GM12878 (cell line): ENCODE measurements around the gene DCAF4. TPM values are rescaled to one million over a fixed set of nuclear protein-coding genes. Genes with fewer than 3 reads are reported as not detected.

Experiments
- ATAC-seq: fragments of 200-7000 bp; cut with Tn5 transposase; 3 replicates; pipeline ENCODE4 v1.9.1; 2020; ENCODE audit warnings: mild to moderate bottlenecking, moderate library complexity
- BruUV-seq: library from RNA; stranded (reverse); fragments of 400-500 nt; replicated peaks from 2 replicates; lab custom pipeline; 2021; lab: Mats Ljungman, UMichigan
- CTCF ChIA-PET: fragments of 300-600 bp; sonication (Branson Sonifier 250); formaldehyde crosslinking; extraction: SDS; loops from one replicate; lab custom pipeline; 2021; ENCODE audit warnings: inconsistent platforms; lab: Yijun Ruan, JAX
- POLR2A ChIA-PET: fragments of 350-600 bp; formaldehyde crosslinking; extraction: SDS; loops from one replicate; lab custom pipeline; 2021; ENCODE audit warnings: inconsistent platforms; lab: Charles Lee
- RAD21 ChIA-PET: fragments of 300-600 bp; sonication (Branson Sonifier 250); formaldehyde crosslinking; loops from one replicate; lab custom pipeline; 2023; ENCODE audit warnings: antibody characterized with exemption; ENCODE audit not compliant: unreplicated experiment; lab: Charles Lee
- SMC1A ChIA-PET: fragments of 300-600 bp; sonication (Branson Sonifier 250); formaldehyde crosslinking; loops from one replicate; lab custom pipeline; 2023; ENCODE audit not compliant: unreplicated experiment, uncharacterized antibody; lab: Charles Lee
- DNase-seq: peaks from one replicate; pipeline ENCODE4 v3.0.0-alpha.2; 2011; ENCODE audit warnings: low read depth, low spot score
- FAIRE-seq: peaks from 3 replicates; lab custom pipeline; 2011; peaks lifted over from hg19 to GRCh38; lab: Jason Lieb, UNC
- H2AFZ ChIP-seq: 2 replicates; pipeline ENCODE4 v1.6.0; 2011; ENCODE audit warnings: low read depth, low read length, control low read depth; ENCODE audit not compliant: control insufficient read depth
- H3K27ac ChIP-seq: 2 replicates; pipeline ENCODE4 v1.5.1; 2011; ENCODE audit warnings: control low read depth; ENCODE audit not compliant: control insufficient read depth, insufficient read depth
- H3K27me3 ChIP-seq, 2 experiments: replicated peaks in 1 of 2; 2 replicates each; pipeline versions ENCODE4 v1.6.0 to v1.6.1; 2011; ENCODE audit warnings: low read length in 1 of 2; ENCODE audit not compliant: control insufficient read depth in 2 of 2, insufficient read depth in 2 of 2
- H3K36me3 ChIP-seq, 2 experiments: 2 replicates each; pipeline ENCODE4 v1.5.1; 2011; ENCODE audit warnings: low read length in 1 of 2; ENCODE audit not compliant: control insufficient read depth in 2 of 2, insufficient read depth in 2 of 2
- H3K4me1 ChIP-seq: 2 replicates; pipeline ENCODE4 v1.6.1; 2011; ENCODE audit warnings: mild to moderate bottlenecking, low read length, moderate library complexity, mixed read lengths; ENCODE audit not compliant: control insufficient read depth, insufficient read depth
- H3K4me2 ChIP-seq: 2 replicates; pipeline ENCODE4 v1.6.0; 2011; ENCODE audit warnings: control low read depth; ENCODE audit not compliant: control insufficient read depth, insufficient read depth
- H3K4me3 ChIP-seq: fragments of 200-600 bp; sonication (generic); 2 replicates; pipeline ENCODE4 v1.5.1; 2016
- H3K79me2 ChIP-seq: 2 replicates; pipeline ENCODE4 v1.6.0; 2011; ENCODE audit warnings: low read length; ENCODE audit not compliant: control insufficient read depth, insufficient read depth
- H3K9ac ChIP-seq: 2 replicates; pipeline ENCODE4 v1.8.0; 2011; ENCODE audit warnings: low read length, control low read depth, mixed read lengths; ENCODE audit not compliant: control insufficient read depth, insufficient read depth
- H3K9me3 ChIP-seq: replicated peaks from 3 replicates; pipeline ENCODE4 v1.5.1; 2011; ENCODE audit warnings: mild to moderate bottlenecking, low read length; ENCODE audit not compliant: control insufficient read depth, insufficient read depth
- H4K20me1 ChIP-seq: 2 replicates; pipeline ENCODE4 v1.6.0; 2011; ENCODE audit not compliant: control insufficient read depth, insufficient read depth
- CEBPB ChIP-seq, 2 experiments: fragments of 150-350 bp in 1 of 2; IDR thresholded peaks; 2 replicates each; pipeline ENCODE4 v1.6.1; 2012 to 2014; ENCODE audit warnings: low read depth in 2 of 2, low read length in 2 of 2, borderline replicate concordance in 1 of 2, inconsistent platforms in 1 of 2
- EGR1 ChIP-seq, 2 experiments: IDR thresholded peaks; 1 replicate in 1 of 2; 2 replicates in 1 of 2; pipeline ENCODE4 v1.6.1; 2011 to 2012; ENCODE audit warnings: low read depth in 2 of 2, low read length in 2 of 2, borderline replicate concordance in 1 of 2, mild to moderate bottlenecking in 1 of 2, moderate library complexity in 1 of 2
- IKZF2 ChIP-seq, 2 experiments: fragments of 450-650 bp; IDR thresholded peaks; 2 replicates each; pipeline ENCODE4 v1.6.1; 2017; ENCODE audit warnings: mild to moderate bottlenecking in 2 of 2, moderate library complexity in 2 of 2
- IRF3 ChIP-seq: fragments of 450-650 bp; IDR thresholded peaks from 2 replicates; pipeline ENCODE4 v1.6.1; 2014; ENCODE audit warnings: mild to moderate bottlenecking
- KDM1A ChIP-seq: fragments of 200-600 bp; sonication (generic); IDR thresholded peaks from 2 replicates; pipeline ENCODE4 v1.6.1; 2016; ENCODE audit warnings: borderline replicate concordance
- NR2C2 ChIP-seq: IDR thresholded peaks from 2 replicates; pipeline ENCODE4 v1.6.1; 2011; ENCODE audit warnings: borderline replicate concordance, low read depth; ENCODE audit not compliant: control insufficient read depth, insufficient read length
- POU2F2 ChIP-seq: IDR thresholded peaks from 3 replicates; pipeline ENCODE4 v1.6.1; 2011; ENCODE audit warnings: low read depth, mild to moderate bottlenecking, low read length, borderline replicate concordance
- SMARCA5 ChIP-seq: fragments of 450-650 bp; IDR thresholded peaks from 2 replicates; pipeline ENCODE4 v1.6.1; 2017; ENCODE audit warnings: mild to moderate bottlenecking
- YY1 ChIP-seq: IDR thresholded peaks from 2 replicates; pipeline ENCODE4 v1.6.1; 2011; ENCODE audit warnings: low read depth, mild to moderate bottlenecking, low read length
- WGBS: methylation state at CpG from one replicate; pipeline ENCODE4 v1.1.6; 2016; ENCODE audit warnings: low lambda C conversion rate; ENCODE audit not compliant: insufficient replicate concordance, insufficient coverage; ENCODE audit errors: missing lambda C conversion rate; 5-methylcytosine and 5-hydroxymethylcytosine counted together
- in situ Hi-C: fragments of 300-500 bp; cut with MboI; formaldehyde crosslinking; loops from 9 replicates; pipeline ENCODE4 v1.14.3; 2018; ENCODE audit warnings: mixed read lengths
- intact Hi-C: fragments of 100-400 bp; cut with micrococcal nuclease; formaldehyde crosslinking; loops from one replicate; pipeline ENCODE4 v1.14.2; 2022; ENCODE audit not compliant: unreplicated experiment
- polyA plus RNA-seq, 11 experiments: library from polyadenylated mRNA; depleted of rRNA in 4 of 11; unstranded in 6 of 11; stranded (reverse) in 5 of 11; fragments of >200 nt; fragmentation: Nextera tagmentation in 4 of 11; fragmentation: Illumina TruSeq in 1 of 11; extraction: Ambion mirVana in 4 of 11; extraction: Trizol in 1 of 11; gene quantifications; 1 replicate in 1 of 11; 2 replicates in 10 of 11; pipeline versions ENCODE4 v1.2.1 to v1.2.3, GENCODE V29; 2011 to 2016; ENCODE audit warnings: inconsistent platforms in 2 of 11, missing spikeins in 2 of 11, low read depth in 1 of 11
- total RNA-seq, 4 experiments: library from RNA; depleted of rRNA in 3 of 4; stranded (reverse); fragments of >200 nt in 3 of 4; fragmentation: Illumina TruSeq in 1 of 4; extraction: Trizol in 1 of 4; gene quantifications; 2 replicates each; pipeline versions ENCODE4 v1.2.1 to v1.2.3, GENCODE V29; 2013 to 2021
- TF ChIP-seq, protein P1 (sequence below): fragments of 450-650 bp; IDR thresholded peaks from 2 replicates; pipeline ENCODE4 v1.6.1; 2018; ENCODE audit warnings: borderline replicate concordance, mild to moderate bottlenecking; ENCODE audit not compliant: partially characterized antibody
- TF ChIP-seq, protein P2 (sequence below): fragments of 450-650 bp; IDR thresholded peaks from 2 replicates; pipeline ENCODE4 v1.6.1; 2017; ENCODE audit warnings: borderline replicate concordance
- TF ChIP-seq, protein P3 (sequence below): fragments of 450-650 bp; IDR thresholded peaks from 2 replicates; pipeline ENCODE4 v1.6.1; 2017; ENCODE audit warnings: mild to moderate bottlenecking, moderate library complexity

DCAF4 gene
- total and polyA plus RNA-seq, 10 of the 15 experiments (the other 5 are each of a cell fraction or from before 2014, with no cell fraction given): 2.6 to 51.1 (median 21.0) TPM

DNA sequence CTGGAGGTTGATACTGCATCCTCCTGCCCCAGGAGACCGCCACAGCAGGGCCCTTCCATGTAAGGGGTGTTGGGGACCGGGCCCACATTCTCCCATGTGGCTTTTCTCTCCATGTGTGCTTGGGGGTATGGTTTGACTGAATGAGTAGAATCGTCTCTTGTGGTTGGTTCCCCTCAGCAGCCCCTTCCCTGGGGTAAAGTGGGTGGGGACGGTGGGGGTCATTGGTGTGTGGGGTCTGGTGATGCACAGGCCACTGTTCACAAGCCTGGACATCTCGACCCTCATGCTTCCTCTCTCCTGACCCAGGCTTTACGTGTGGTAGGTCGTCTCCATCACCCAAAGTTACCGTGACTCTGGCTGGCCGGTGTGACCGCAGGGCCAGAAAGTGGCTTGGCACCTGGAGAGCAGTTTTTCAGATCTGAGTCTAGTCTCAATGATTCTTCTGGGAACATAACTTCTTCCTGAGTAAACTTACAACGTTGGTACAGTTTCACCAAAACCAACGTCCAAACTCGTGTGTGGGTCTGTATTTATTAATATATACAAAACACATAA, 17.7 kb downstream of the DCAF4 start (continued):
- TF ChIP-seq, protein P1, sequence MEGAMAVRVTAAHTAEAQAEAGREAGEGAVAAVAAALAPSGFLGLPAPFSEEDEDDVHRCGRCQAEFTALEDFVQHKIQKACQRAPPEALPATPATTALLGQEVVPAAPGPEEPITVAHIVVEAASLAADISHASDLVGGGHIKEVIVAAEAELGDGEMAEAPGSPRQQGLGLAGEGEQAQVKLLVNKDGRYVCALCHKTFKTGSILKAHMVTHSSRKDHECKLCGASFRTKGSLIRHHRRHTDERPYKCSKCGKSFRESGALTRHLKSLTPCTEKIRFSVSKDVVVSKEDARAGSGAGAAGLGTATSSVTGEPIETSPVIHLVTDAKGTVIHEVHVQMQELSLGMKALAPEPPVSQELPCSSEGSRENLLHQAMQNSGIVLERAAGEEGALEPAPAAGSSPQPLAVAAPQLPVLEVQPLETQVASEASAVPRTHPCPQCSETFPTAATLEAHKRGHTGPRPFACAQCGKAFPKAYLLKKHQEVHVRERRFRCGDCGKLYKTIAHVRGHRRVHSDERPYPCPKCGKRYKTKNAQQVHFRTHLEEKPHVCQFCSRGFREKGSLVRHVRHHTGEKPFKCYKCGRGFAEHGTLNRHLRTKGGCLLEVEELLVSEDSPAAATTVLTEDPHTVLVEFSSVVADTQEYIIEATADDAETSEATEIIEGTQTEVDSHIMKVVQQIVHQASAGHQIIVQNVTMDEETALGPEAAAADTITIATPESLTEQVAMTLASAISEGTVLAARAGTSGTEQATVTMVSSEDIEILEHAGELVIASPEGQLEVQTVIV: no peak
- TF ChIP-seq, protein P2, sequence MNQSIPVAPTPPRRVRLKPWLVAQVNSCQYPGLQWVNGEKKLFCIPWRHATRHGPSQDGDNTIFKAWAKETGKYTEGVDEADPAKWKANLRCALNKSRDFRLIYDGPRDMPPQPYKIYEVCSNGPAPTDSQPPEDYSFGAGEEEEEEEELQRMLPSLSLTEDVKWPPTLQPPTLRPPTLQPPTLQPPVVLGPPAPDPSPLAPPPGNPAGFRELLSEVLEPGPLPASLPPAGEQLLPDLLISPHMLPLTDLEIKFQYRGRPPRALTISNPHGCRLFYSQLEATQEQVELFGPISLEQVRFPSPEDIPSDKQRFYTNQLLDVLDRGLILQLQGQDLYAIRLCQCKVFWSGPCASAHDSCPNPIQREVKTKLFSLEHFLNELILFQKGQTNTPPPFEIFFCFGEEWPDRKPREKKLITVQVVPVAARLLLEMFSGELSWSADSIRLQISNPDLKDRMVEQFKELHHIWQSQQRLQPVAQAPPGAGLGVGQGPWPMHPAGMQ: no peak
- TF ChIP-seq POU2F2 (no peak), IKZF2 (IDR thresholded peaks at IDR 0.05) (no peak), YY1 (no peak), SMARCA5 (no peak), KDM1A (no peak)

DNA sequence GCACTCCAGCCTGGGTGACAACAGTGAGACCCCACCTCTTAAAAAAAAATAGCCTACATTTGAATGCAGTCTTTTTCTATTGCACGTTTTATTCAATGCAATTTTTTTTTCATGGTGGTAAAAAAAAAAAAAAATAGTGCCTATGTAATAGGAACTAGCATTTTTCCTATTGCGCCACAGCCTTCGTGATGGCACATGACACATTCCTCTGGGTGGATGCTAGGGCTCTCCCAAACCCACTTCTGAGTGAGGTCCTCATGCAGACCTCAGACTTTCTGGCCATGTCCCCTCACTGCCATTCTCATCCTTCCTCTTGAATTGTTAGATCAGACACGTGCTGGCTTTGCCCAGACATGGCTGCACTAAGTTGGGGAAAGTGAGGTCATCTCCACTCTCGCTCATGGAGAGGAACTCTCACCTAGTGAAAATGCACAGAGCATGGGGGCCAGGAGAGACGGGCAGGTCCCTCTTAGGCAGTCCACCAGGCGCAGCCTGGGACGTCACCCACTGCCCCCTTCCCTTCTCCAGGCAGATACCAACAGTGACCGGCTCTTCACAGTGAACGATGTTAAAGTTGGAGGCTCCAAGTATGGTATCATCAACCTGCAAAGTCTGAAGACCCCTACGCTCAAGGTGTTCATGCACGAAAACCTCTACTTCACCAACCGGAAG, 19.2 kb downstream of the DCAF4 start:
- Histone ChIP-seq H3K9me3 (no peaks in the 10 kb centered on the region), H4K20me1 (no peaks in the 10 kb centered on the region), H3K36me3 (peaks cover 17 to 20% of the 10 kb centered on the region in 2 experiments), H2AFZ (no peak overlapping the region), H3K4me1 (no peaks in the 10 kb centered on the region), H3K79me2 (no peaks in the 10 kb centered on the region), H3K4me3 (no peak overlapping the region), H3K9ac (no peak overlapping the region), H3K27ac (no peak overlapping the region), H3K27me3 (no peaks in the 10 kb centered on the region), H3K4me2 (no peak overlapping the region)
- 96% methylated on average over 13 of the region's 13 CpGs for WGBS
- CTCF ChIA-PET: interaction anchor here (1.1 to 7.1 kb wide), 2 partner anchors 430 to 431 kb away, joined by 5 to 205 read pairs; no protein-coding TSS in a partner anchor
- no TSS peak for BruUV-seq
- no peak for FAIRE-seq
- in situ Hi-C loops: loop anchor here (5.0 kb wide), 1 partner anchor 433 kb away; no protein-coding TSS in a partner anchor
- intact Hi-C loops: no loop called here
- SMC1A ChIA-PET: no interaction called here
- POLR2A ChIA-PET: interaction anchor here (0.5 to 0.6 kb wide), 2 partner anchors 84 to 1044 kb away, joined by 3 to 4 read pairs; no protein-coding TSS in a partner anchor
- DNase-seq: no peak
- RAD21 ChIA-PET: no interaction called here
- no peak for ATAC-seq
- TF ChIP-seq, protein P3, sequence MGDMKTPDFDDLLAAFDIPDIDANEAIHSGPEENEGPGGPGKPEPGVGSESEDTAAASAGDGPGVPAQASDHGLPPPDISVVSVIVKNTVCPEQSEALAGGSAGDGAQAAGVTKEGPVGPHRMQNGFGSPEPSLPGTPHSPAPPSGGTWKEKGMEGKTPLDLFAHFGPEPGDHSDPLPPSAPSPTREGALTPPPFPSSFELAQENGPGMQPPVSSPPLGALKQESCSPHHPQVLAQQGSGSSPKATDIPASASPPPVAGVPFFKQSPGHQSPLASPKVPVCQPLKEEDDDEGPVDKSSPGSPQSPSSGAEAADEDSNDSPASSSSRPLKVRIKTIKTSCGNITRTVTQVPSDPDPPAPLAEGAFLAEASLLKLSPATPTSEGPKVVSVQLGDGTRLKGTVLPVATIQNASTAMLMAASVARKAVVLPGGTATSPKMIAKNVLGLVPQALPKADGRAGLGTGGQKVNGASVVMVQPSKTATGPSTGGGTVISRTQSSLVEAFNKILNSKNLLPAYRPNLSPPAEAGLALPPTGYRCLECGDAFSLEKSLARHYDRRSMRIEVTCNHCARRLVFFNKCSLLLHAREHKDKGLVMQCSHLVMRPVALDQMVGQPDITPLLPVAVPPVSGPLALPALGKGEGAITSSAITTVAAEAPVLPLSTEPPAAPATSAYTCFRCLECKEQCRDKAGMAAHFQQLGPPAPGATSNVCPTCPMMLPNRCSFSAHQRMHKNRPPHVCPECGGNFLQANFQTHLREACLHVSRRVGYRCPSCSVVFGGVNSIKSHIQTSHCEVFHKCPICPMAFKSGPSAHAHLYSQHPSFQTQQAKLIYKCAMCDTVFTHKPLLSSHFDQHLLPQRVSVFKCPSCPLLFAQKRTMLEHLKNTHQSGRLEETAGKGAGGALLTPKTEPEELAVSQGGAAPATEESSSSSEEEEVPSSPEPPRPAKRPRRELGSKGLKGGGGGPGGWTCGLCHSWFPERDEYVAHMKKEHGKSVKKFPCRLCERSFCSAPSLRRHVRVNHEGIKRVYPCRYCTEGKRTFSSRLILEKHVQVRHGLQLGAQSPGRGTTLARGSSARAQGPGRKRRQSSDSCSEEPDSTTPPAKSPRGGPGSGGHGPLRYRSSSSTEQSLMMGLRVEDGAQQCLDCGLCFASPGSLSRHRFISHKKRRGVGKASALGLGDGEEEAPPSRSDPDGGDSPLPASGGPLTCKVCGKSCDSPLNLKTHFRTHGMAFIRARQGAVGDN: no peak
- no peak for TF ChIP-seq NR2C2
- TF ChIP-seq CEBPB (IDR thresholded peaks at IDR 0.05; ENCODE audit: borderline replicate concordance in 1 of 2, low read depth in 2 of 2, low read length in 2 of 2): no peak
- TF ChIP-seq IRF3: no peak
- TF ChIP-seq EGR1 (IDR thresholded peaks at IDR 0.05; ENCODE audit: borderline replicate concordance in 1 of 2, low read depth in 2 of 2, low read length in 2 of 2): no peak
